IMR-90 (cell line): ENCODE data around the gene COL19A1. TPM values are rescaled to one million over a fixed set of nuclear protein-coding genes. Genes with fewer than 3 reads are reported as not detected.

ENCODE experiments used
- ATAC-seq: fragments of 200-7000 bp; cut with Tn5 transposase; 2 replicates; pipeline ENCODE4 v1.9.1; 2020; ENCODE audit warnings: low read depth, mild to moderate bottlenecking, moderate library complexity
- BruUV-seq: library from RNA; stranded (reverse); fragments of 400-500 nt; replicated peaks from 2 replicates; lab custom pipeline; 2021; lab: Mats Ljungman, UMichigan
- CTCF ChIA-PET: fragments of 300-600 bp; formaldehyde crosslinking; extraction: SDS; loops from one replicate; lab custom pipeline; 2021; ENCODE audit warnings: antibody characterized with exemption; lab: Yijun Ruan, JAX
- POLR2A ChIA-PET: fragments of 300-600 bp; sonication (Branson Sonifier 250); formaldehyde crosslinking; loops from one replicate; lab custom pipeline; 2022; ENCODE audit warnings: antibody characterized with exemption; ENCODE audit not compliant: unreplicated experiment; lab: Charles Lee
- DNase-seq: peaks from one replicate; pipeline ENCODE4 v3.0.0; 2013
- H2AFZ ChIP-seq: replicated peaks from 2 replicates; pipeline ENCODE3; 2013; ENCODE audit warnings: low read length, mild to moderate bottlenecking; ENCODE audit not compliant: poor library complexity
- H2AK5ac ChIP-seq: 2 replicates; pipeline ENCODE4 v1.6.1; 2013; ENCODE audit warnings: low read depth, low read length, inconsistent platforms
- H2AK9ac ChIP-seq: replicated peaks from 2 replicates; pipeline ENCODE3; 2013; ENCODE audit warnings: mild to moderate bottlenecking, low read depth, low read length, moderate library complexity; ENCODE audit not compliant: poor library complexity
- H2BK120ac ChIP-seq: 2 replicates; pipeline ENCODE4 v1.6.1; 2013; ENCODE audit warnings: low read depth, low read length, inconsistent platforms
- H2BK15ac ChIP-seq: 3 replicates; pipeline ENCODE4 v1.6.1; 2013; ENCODE audit warnings: low read depth, low read length, inconsistent platforms
- H2BK20ac ChIP-seq: 2 replicates; pipeline ENCODE4 v1.6.1; 2013; ENCODE audit warnings: low read depth, mild to moderate bottlenecking, inconsistent platforms, low read length, moderate library complexity
- H2BK5ac ChIP-seq: 2 replicates; pipeline ENCODE4 v1.6.1; 2013; ENCODE audit warnings: mild to moderate bottlenecking, low read depth, low read length, inconsistent platforms; ENCODE audit not compliant: poor library complexity, severe bottlenecking
- H3K14ac ChIP-seq: replicated peaks from 2 replicates; pipeline ENCODE4 v1.6.1; 2013; ENCODE audit warnings: low read depth, low read length, inconsistent platforms
- H3K18ac ChIP-seq: 2 replicates; pipeline ENCODE4 v1.6.1; 2013; ENCODE audit warnings: low read depth, low read length, control low read depth
- H3K23ac ChIP-seq: 2 replicates; pipeline ENCODE4 v1.6.1; 2013; ENCODE audit warnings: low read depth, low read length, inconsistent platforms
- H3K27ac ChIP-seq: 2 replicates; pipeline ENCODE4 v1.5.1; 2013; ENCODE audit warnings: mild to moderate bottlenecking, control low read depth, low read length; ENCODE audit not compliant: insufficient read depth
- H3K27me3 ChIP-seq: 2 replicates; pipeline ENCODE4 v1.6.1; 2013; ENCODE audit warnings: low read length; ENCODE audit not compliant: control insufficient read depth, insufficient read depth
- H3K36me3 ChIP-seq: 2 replicates; pipeline ENCODE4 v1.6.1; 2013; ENCODE audit warnings: low read length, mixed read lengths; ENCODE audit not compliant: control insufficient read depth, insufficient read depth
- H3K4ac ChIP-seq: 2 replicates; pipeline ENCODE4 v1.6.1; 2013; ENCODE audit warnings: low read depth, low read length, inconsistent platforms
- H3K4me1 ChIP-seq: 2 replicates; pipeline ENCODE4 v1.6.1; 2013; ENCODE audit warnings: low read length, mixed read lengths; ENCODE audit not compliant: control insufficient read depth, insufficient read depth
- H3K4me2 ChIP-seq: 2 replicates; pipeline ENCODE4 v1.6.1; 2013; ENCODE audit warnings: low read depth, mild to moderate bottlenecking, control low read depth, low read length, moderate library complexity
- H3K4me3 ChIP-seq: 2 replicates; pipeline ENCODE4 v1.5.1; 2013; ENCODE audit warnings: low read depth, mild to moderate bottlenecking, control low read depth, low read length, moderate library complexity; ENCODE audit not compliant: insufficient read depth
- H3K56ac ChIP-seq: 2 replicates; pipeline ENCODE4 v1.6.1; 2013; ENCODE audit warnings: low read length, inconsistent platforms; ENCODE audit not compliant: insufficient read depth; ENCODE audit errors: extremely low read depth
- H3K79me1 ChIP-seq, 2 experiments: 2 replicates each; pipeline ENCODE4 v1.6.1; 2013; ENCODE audit warnings: low read length in 2 of 2, inconsistent platforms in 1 of 2, low read depth in 1 of 2
- H3K9ac ChIP-seq: 2 replicates; pipeline ENCODE4 v1.6.1; 2013; ENCODE audit warnings: low read depth, low read length, control low read depth
- H3K9me1 ChIP-seq: 2 replicates; pipeline ENCODE4 v1.6.1; 2013; ENCODE audit warnings: low read length, inconsistent platforms; ENCODE audit not compliant: insufficient read depth
- H3K9me3 ChIP-seq: 2 replicates; pipeline ENCODE4 v1.6.1; 2013; ENCODE audit warnings: low read length; ENCODE audit not compliant: control insufficient read depth, insufficient read depth
- H4K20me1 ChIP-seq: 2 replicates; pipeline ENCODE4 v1.6.1; 2013; ENCODE audit warnings: low read length, inconsistent platforms; ENCODE audit not compliant: insufficient read depth
- H4K5ac ChIP-seq: 2 replicates; pipeline ENCODE4 v1.6.1; 2013; ENCODE audit warnings: mild to moderate bottlenecking, low read depth, low read length, control low read depth
- H4K8ac ChIP-seq, 2 experiments: 2 replicates each; pipeline ENCODE4 v1.6.1; 2013; ENCODE audit warnings: low read depth in 2 of 2, low read length in 2 of 2, control low read depth in 1 of 2, inconsistent platforms in 1 of 2
- H4K91ac ChIP-seq: 2 replicates; pipeline ENCODE4 v1.6.1; 2013; ENCODE audit warnings: low read depth, low read length, inconsistent platforms; ENCODE audit not compliant: insufficient read depth
- CEBPB ChIP-seq: IDR thresholded peaks from 2 replicates; pipeline ENCODE4 v1.6.1; 2012; ENCODE audit warnings: low read depth, low read length, improper control_type of control experiment
- CHD1 ChIP-seq: IDR thresholded peaks from 2 replicates; pipeline ENCODE4 v1.6.1; 2012; ENCODE audit warnings: low read depth, low read length, improper control_type of control experiment
- CTCF ChIP-seq: conservative IDR thresholded peaks from 2 replicates; pipeline ENCODE4 v1.5.1; 2012; ENCODE audit warnings: mild to moderate bottlenecking, low read depth, low read length, improper control_type of control experiment
- FOS ChIP-seq: fragments of 150-350 bp; IDR thresholded peaks from 2 replicates; pipeline ENCODE4 v1.6.1; 2016; ENCODE audit warnings: low read depth, low read length
- MAFK ChIP-seq: IDR thresholded peaks from 2 replicates; pipeline ENCODE4 v1.6.1; 2012; ENCODE audit warnings: low read depth, low read length, improper control_type of control experiment
- MAZ ChIP-seq: IDR thresholded peaks from 2 replicates; pipeline ENCODE4 v1.6.1; 2012; ENCODE audit warnings: low read depth, mild to moderate bottlenecking, low read length, improper control_type of control experiment, moderate library complexity, borderline replicate concordance
- MXI1 ChIP-seq: IDR thresholded peaks from 2 replicates; pipeline ENCODE4 v1.6.1; 2012; ENCODE audit warnings: low read depth, mild to moderate bottlenecking, low read length, moderate library complexity, borderline replicate concordance
- NFE2L2 ChIP-seq: fragments of 150-350 bp; IDR thresholded peaks from 2 replicates; pipeline ENCODE4 v1.6.1; 2016; ENCODE audit warnings: low read depth, mild to moderate bottlenecking, low read length
- SMC3 ChIP-seq: fragments of 150-350 bp; IDR thresholded peaks from 2 replicates; pipeline ENCODE4 v1.6.1; 2016; ENCODE audit warnings: low read depth, mild to moderate bottlenecking, antibody characterized with exemption, low read length, moderate library complexity
- USF2 ChIP-seq: fragments of 150-350 bp; IDR thresholded peaks from 2 replicates; pipeline ENCODE4 v1.6.1; 2017; ENCODE audit warnings: mild to moderate bottlenecking, antibody characterized with exemption, low read length, low read depth
- WGBS, 2 experiments: methylation state at CpG; one replicate each; pipeline versions ENCODE4 v1.1.5 to v1.1.7; 2013; ENCODE audit warnings: missing lambda C conversion rate in 2 of 2; ENCODE audit not compliant: insufficient read length in 1 of 2; ENCODE audit errors: extremely low coverage in 2 of 2; 5-methylcytosine and 5-hydroxymethylcytosine counted together
- dilution Hi-C: fragments of 300-500 bp; cut with HindIII; formaldehyde crosslinking; loops from one replicate; pipeline ENCODE4 v1.14.3; 2018; ENCODE audit warnings: low sequenced_read_pairs; ENCODE audit not compliant: unreplicated experiment
- in situ Hi-C: fragments of 300-500 bp; cut with MboI; formaldehyde crosslinking; loops from 3 replicates; pipeline ENCODE4 v1.14.3; 2019; ENCODE audit warnings: low sequenced_read_pairs, inconsistent platforms, mixed read lengths
- intact Hi-C: fragments of 100-400 bp; cut with micrococcal nuclease; formaldehyde crosslinking; loops from 2 replicates; pipeline ENCODE4 v1.10.0; 2022
- polyA plus RNA-seq, 3 experiments: library from polyadenylated mRNA; depleted of rRNA; stranded (reverse); fragments of >200 nt; gene quantifications; 2 replicates each; pipeline ENCODE4 v1.2.3, GENCODE V29; 2012; ENCODE audit warnings: low replicate concordance in 1 of 3
- total RNA-seq: library from RNA; depleted of rRNA; stranded (reverse); fragments of >200 nt; gene quantifications from 2 replicates; pipeline ENCODE4 v1.2.3, GENCODE V29; 2012
- TF ChIP-seq, protein P1 (sequence below): fragments of 150-350 bp; IDR thresholded peaks from 2 replicates; pipeline ENCODE4 v1.6.1; 2016; ENCODE audit warnings: low read depth, mild to moderate bottlenecking, low read length, moderate library complexity, borderline replicate concordance

COL19A1 gene
- total and polyA plus RNA-seq, 2 of the 4 experiments (the other 2 are of a cell fraction): under 0.01 TPM; not detected in 1

DNA sequence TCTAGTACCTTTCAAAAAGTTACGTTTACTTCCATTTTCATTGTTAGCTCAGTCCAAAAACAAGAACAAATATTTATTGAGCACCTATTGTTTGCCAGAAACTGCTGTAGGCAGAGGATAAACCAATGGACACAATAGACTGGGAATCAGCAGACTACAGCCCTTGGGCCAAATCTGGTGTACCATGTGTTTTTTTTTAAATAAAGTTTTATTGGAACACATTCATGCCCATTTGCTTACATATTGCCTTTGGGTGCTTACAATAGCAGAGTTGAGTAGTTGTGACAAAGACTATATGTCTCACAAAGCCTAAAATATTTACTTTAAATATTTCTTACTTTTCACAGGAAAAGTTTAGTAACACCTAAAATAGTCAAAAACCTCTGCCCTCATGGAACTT is 220.4 kb downstream of the COL19A1 start:
- intact Hi-C loops (no loop called here), in situ Hi-C loops (no loop called here), dilution Hi-C loops (no loop called here)
- Histone ChIP-seq H2AK9ac (no peak overlapping the region), H3K56ac (no peak overlapping the region), H3K4me2 (no peak overlapping the region), H2BK5ac (no peak overlapping the region), H3K9me3 (no peaks in the 10 kb centered on the region), H3K9ac (no peak overlapping the region), H3K27ac (no peak overlapping the region), H4K8ac (no peak overlapping the region), H2BK20ac (no peak overlapping the region), H2AK5ac (no peak overlapping the region), H2BK120ac (no peak overlapping the region), H2AFZ (no peak overlapping the region), H4K5ac (no peak overlapping the region), H2BK15ac (no peak overlapping the region), H3K14ac (no peak overlapping the region), H3K4me1 (no peaks in the 10 kb centered on the region), H4K20me1 (no peaks in the 10 kb centered on the region), H4K91ac (no peak overlapping the region), H3K23ac (no peak overlapping the region), H3K36me3 (no peaks in the 10 kb centered on the region), H3K18ac (no peak overlapping the region), H3K79me1 (no peaks in the 10 kb centered on the region), H3K4ac (no peak overlapping the region), H3K9me1 (no peaks in the 10 kb centered on the region), H3K4me3 (no peak overlapping the region), H3K27me3 (no peaks in the 10 kb centered on the region)
- TF ChIP-seq NFE2L2 (no peak), MAZ (no peak), MAFK (no peak), CTCF (no peak), MXI1 (no peak), SMC3 (no peak), FOS (no peak), USF2 (no peak), CHD1 (no peak), CEBPB (no peak)
- TF ChIP-seq, protein P1, sequence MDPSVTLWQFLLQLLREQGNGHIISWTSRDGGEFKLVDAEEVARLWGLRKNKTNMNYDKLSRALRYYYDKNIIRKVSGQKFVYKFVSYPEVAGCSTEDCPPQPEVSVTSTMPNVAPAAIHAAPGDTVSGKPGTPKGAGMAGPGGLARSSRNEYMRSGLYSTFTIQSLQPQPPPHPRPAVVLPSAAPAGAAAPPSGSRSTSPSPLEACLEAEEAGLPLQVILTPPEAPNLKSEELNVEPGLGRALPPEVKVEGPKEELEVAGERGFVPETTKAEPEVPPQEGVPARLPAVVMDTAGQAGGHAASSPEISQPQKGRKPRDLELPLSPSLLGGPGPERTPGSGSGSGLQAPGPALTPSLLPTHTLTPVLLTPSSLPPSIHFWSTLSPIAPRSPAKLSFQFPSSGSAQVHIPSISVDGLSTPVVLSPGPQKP: no peak
- ChIA-PET POLR2A (no interaction called here), CTCF (no interaction called here)
- DNase-seq (no peak), ATAC-seq (no peak)
- BruUV-seq: no TSS peak
- no CpG with 5 or more reads among the region's 1 CpG for WGBS, 2 experiments
